Common myeloid progenitor, CD34-positive (primary cell): ENCODE results near the gene SEPSECS.

ENCODE experiments used
- CTCF ChIA-PET: fragments of 350-600 bp; sonication (Branson Sonifier 250); formaldehyde crosslinking; loops from one replicate; lab custom pipeline; 2021; ENCODE audit warnings: antibody characterized with exemption; lab: Charles Lee
- POLR2A ChIA-PET: fragments of 350-600 bp; sonication (Branson Sonifier 250); formaldehyde crosslinking; loops from one replicate; lab custom pipeline; 2021; ENCODE audit warnings: antibody characterized with exemption; lab: Charles Lee
- DNase-seq, 3 donors: peaks; one replicate each; pipeline versions ENCODE4 v3.0.0 to v3.0.0-alpha.2; 2013
- H3K27ac ChIP-seq, 2 experiments: 1 replicate in 1 of 2; 2 replicates in 1 of 2; pipeline ENCODE4 v1.7.0; 2013; ENCODE audit warnings: inconsistent platforms in 2 of 2, low read length in 2 of 2, mild to moderate bottlenecking in 2 of 2, low read depth in 1 of 2, moderate library complexity in 1 of 2; ENCODE audit not compliant: severe bottlenecking in 2 of 2, insufficient read depth in 1 of 2, poor library complexity in 1 of 2
- H3K27me3 ChIP-seq, 5 experiments: replicated peaks in 2 of 5; 1 replicate in 3 of 5; 2 replicates in 2 of 5; pipeline versions ENCODE4 v1.6.1 to v1.7.0; 2013; ENCODE audit warnings: low read length in 4 of 5, mild to moderate bottlenecking in 2 of 5, moderate library complexity in 2 of 5, inconsistent platforms in 1 of 5; ENCODE audit not compliant: insufficient read depth in 5 of 5, control insufficient read depth in 4 of 5
- H3K36me3 ChIP-seq, 4 experiments: 1 replicate in 2 of 4; 2 replicates in 2 of 4; pipeline versions ENCODE4 v1.6.1 to v1.7.0; 2013; ENCODE audit warnings: low read length in 3 of 4, control low read depth in 1 of 4, mild to moderate bottlenecking in 1 of 4; ENCODE audit not compliant: control insufficient read depth in 4 of 4, insufficient read depth in 4 of 4
- H3K4me1 ChIP-seq, 4 experiments: 1 replicate in 3 of 4; 2 replicates in 1 of 4; pipeline versions ENCODE4 v1.6.1 to v1.7.1; 2013; ENCODE audit warnings: low read length in 3 of 4, mild to moderate bottlenecking in 3 of 4, control low read depth in 1 of 4, inconsistent platforms in 1 of 4, moderate library complexity in 1 of 4; ENCODE audit not compliant: control insufficient read depth in 4 of 4, insufficient read depth in 4 of 4; ENCODE audit errors: control extremely low read depth in 1 of 4
- H3K4me3 ChIP-seq, 7 experiments: 1 replicate in 4 of 7; 2 replicates in 3 of 7; pipeline versions ENCODE4 v1.5.1 to v1.7.0; 2013; ENCODE audit warnings: mild to moderate bottlenecking in 7 of 7, low read length in 6 of 7, moderate library complexity in 6 of 7, inconsistent platforms in 2 of 7, low read depth in 2 of 7, control low read depth in 1 of 7; ENCODE audit not compliant: insufficient read depth in 4 of 7, control insufficient read depth in 1 of 7; ENCODE audit errors: extremely low read depth in 1 of 7
- H3K9me3 ChIP-seq, 5 experiments: 1 replicate in 4 of 5; 2 replicates in 1 of 5; pipeline versions ENCODE4 v1.6.1 to v1.7.1; 2013; ENCODE audit warnings: low read length in 4 of 5, mild to moderate bottlenecking in 2 of 5, inconsistent platforms in 1 of 5, low read depth in 1 of 5, moderate library complexity in 1 of 5; ENCODE audit not compliant: control insufficient read depth in 4 of 5, insufficient read depth in 2 of 5; ENCODE audit errors: control extremely low read depth in 1 of 5
- WGBS: methylation state at CpG from one replicate; pipeline ENCODE4 v1.1.5; 2013; ENCODE audit not compliant: insufficient coverage; 5-methylcytosine and 5-hydroxymethylcytosine counted together

The SEPSECS gene

DNA sequence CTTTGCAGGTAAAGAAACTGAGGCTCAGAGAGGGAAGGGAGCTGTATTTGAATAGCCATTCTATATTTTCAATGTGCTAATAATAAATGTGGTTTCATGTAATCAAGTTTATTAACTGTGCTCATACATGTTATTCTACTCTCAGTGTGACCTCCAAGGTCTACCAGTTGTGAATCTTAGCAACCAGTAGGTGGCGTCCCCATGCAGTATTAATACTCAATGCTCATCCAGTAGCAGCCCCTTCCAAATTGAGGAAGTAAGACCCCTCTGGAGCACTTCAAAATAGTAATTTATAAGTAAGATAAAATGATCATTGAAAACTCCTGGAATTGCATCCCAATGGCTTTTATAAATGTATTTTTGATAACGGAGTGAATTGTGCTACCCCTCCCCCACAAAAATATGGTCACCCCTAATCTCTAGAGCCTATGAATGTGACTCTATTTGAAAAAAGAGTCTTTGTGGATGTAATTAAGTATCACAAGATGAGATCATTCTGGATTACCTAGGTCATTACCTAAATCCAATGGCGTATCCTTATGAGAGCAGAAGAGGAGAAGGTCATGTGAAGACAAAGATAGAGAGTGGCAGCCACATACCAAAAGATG is 20.4 kb upstream of the SEPSECS start:
- peak; percentile 86 to 94 (median 94) for DNase-seq
- Histone ChIP-seq H3K9me3 (no peaks in the 10 kb centered on the region), H3K36me3 (peaks cover 0 to 2% (median 0%) of the 10 kb centered on the region in 4 experiments), H3K4me3 (no peak overlapping the region), H3K27ac (no peak overlapping the region), H3K27me3 (no peaks in the 10 kb centered on the region), H3K4me1 (no peaks in the 10 kb centered on the region)
- CTCF ChIA-PET = interaction anchor here (0.6 to 2.3 kb wide), 9 partner anchors 19 to 187 kb away, joined by 3 to 15 read pairs (median 3); partner anchors contain the start of genes SEPSECS and ZCCHC4
- 86% methylated on average over 1 of the region's 3 CpGs for WGBS
- POLR2A ChIA-PET = interaction anchor here (0.6 kb wide), 1 partner anchor 53 kb away, joined by 4 read pairs; the partner anchor contains the start of gene PI4K2B

DNA sequence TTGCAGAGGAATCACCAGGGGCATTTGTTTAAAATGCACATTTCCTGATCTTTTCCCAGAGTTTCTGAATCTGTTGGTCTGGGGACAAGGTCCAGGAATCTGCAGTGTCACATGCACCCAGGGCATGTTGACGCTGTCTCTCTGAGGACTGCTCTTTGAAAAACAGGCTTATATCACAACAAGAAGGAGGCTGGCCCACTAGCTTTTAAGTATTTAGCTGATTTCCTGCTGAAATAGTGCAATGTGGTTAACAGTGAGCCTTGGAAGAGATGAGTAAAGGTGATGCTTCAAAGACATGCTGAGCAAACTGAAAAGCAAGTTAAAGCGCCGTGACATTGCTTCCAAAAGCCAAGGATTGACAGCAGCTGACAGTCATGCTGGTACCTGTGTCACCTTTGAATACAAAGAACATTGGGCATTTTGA is 18.6 kb upstream of the SEPSECS start:
- WGBS = 50% methylated on average over 2 of the region's 3 CpGs
- POLR2A ChIA-PET = no interaction called here
- H3K36me3 ChIP-seq = peaks cover 0 to 8% (median 0%) of the 10 kb centered on the region in 4 experiments
- H3K9me3 ChIP-seq = no peaks in the 10 kb centered on the region
- no peak for DNase-seq
- no peak overlapping the region for H3K27ac ChIP-seq
- no peaks in the 10 kb centered on the region for H3K27me3 ChIP-seq
- peaks cover 0 to 2% (median under 1%) of the 10 kb centered on the region in 4 experiments for H3K4me1 ChIP-seq
- CTCF ChIA-PET = interaction anchor here (0.9 to 2.3 kb wide), 9 partner anchors 17 to 189 kb away, joined by 3 to 15 read pairs (median 3); partner anchors contain the start of genes PI4K2B and SEPSECS
- H3K4me3 ChIP-seq = no peak overlapping the region

DNA sequence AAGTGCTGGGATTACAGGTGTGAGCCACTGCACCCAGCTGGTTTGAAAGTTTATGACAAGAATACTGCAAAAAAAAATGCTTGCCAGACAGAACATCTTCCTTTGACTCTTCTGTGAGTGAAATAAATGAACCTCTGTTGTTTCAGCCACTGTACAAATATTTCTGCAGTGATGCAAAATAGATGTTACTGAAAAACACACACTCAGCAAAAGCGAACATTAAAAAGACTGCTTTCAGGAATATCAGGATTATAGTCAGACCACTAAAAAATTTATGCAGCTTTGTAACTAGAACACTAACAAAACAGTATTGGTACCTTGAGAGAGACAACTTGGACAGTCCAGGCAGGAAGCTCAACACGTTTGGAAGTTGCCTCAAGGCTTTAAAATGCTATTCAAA is 16.9 kb upstream of the SEPSECS start:
- Histone ChIP-seq H3K4me3 (no peak overlapping the region), H3K27me3 (no peaks in the 10 kb centered on the region), H3K36me3 (peaks cover 0 to 8% (median 2%) of the 10 kb centered on the region in 4 experiments), H3K9me3 (no peaks in the 10 kb centered on the region), H3K27ac (no peak overlapping the region), H3K4me1 (peaks cover 0 to 18% (median under 1%) of the 10 kb centered on the region in 4 experiments)
- CTCF ChIA-PET = interaction anchor here (0.5 to 1.9 kb wide), 3 partner anchors 14 to 245 kb away, joined by 3 to 7 read pairs (median 3); no protein-coding TSS in a partner anchor
- no CpG with 5 or more reads among the region's 2 CpGs for WGBS
- POLR2A ChIA-PET = no interaction called here
- no peak for DNase-seq

DNA sequence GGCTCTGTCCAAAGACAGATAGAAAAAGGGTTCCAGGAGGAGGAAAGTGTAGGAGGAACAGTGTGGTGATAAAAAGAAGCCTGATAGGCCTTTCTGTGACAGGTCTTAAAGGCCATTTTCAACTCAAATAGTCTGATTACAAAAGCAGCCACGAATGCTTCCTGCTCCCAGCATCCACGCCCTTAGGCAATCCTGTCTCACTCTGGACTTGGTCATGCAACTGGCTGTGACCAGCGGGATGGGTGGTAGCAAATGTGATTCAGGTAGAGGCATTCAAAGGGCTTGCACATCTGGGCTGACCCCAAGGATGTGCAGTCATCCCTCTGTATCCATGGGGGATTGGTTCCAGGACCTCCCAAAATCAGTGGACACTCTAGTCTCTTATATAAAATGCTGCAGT is 14.4 kb upstream of the SEPSECS start:
- POLR2A ChIA-PET = no interaction called here
- no peak overlapping the region for H3K4me3 ChIP-seq
- no peaks in the 10 kb centered on the region for H3K27me3 ChIP-seq
- H3K9me3 ChIP-seq = no peaks in the 10 kb centered on the region
- peaks cover 0 to 13% (median 5%) of the 10 kb centered on the region in 4 experiments for H3K36me3 ChIP-seq
- H3K4me1 ChIP-seq = peaks cover 0 to 19% (median under 1%) of the 10 kb centered on the region in 4 experiments
- DNase-seq = no peak
- CTCF ChIA-PET = no interaction called here
- 82% methylated on average over 3 of the region's 3 CpGs for WGBS
- no peak overlapping the region for H3K27ac ChIP-seq

DNA sequence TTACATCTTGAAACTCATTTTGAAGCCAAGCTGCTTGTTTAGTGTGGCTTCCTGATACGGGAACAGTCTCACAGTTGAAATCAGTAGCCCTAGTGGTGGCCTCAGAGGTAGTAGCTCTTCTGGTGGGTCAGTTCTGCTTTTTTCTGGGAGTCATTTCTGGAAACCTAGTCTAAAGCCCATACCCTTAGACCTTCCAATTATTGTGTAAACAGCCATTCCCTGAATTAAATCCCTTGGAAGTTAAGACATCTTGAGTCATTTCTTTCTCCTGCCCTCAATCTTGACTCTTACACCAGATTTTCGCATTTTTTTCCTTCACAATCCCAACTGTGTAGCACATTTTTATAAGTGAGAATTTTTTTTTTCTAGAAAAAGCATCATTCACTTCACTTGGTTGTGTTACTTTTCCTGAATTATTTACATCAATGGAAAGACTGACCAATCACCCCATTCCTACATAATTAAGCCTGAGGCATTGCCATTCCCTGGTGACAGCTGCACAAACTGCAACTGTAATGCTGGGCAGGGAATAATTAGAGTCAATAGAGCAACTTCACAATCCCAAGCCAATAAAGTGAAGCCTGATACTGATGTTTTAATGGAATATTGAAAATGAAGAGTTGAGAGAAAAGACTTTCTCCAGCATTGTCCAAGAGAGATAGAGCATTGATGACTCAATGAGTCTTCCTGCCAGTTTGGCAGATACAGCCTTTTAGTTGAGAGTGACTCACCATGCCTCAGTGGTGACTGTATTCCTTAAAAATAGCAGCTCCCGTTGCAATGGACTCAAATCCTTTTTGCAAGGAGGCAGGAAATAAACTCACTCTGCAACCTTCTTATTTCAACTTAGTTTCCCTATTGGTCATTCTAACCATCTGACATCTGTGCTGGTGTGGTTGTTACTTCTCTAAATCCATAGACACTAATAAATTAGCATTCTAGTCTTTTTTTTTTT is 13.0 kb upstream of the SEPSECS start:
- CTCF ChIA-PET = interaction anchor here (1.3 to 1.6 kb wide), 3 partner anchors 11 to 22 kb away, joined by 3 to 6 read pairs (median 3); no protein-coding TSS in a partner anchor
- Histone ChIP-seq H3K27ac (no peak overlapping the region), H3K4me3 (no peak overlapping the region), H3K27me3 (no peaks in the 10 kb centered on the region), H3K4me1 (peaks cover 0 to 19% (median under 1%) of the 10 kb centered on the region in 4 experiments), H3K9me3 (no peaks in the 10 kb centered on the region), H3K36me3 (peaks cover 0 to 16% (median 5%) of the 10 kb centered on the region in 4 experiments)
- WGBS = 81% methylated on average over 2 of the region's 3 CpGs
- peak in 2 of 3 donors; percentile 52 to 59 for DNase-seq
- POLR2A ChIA-PET = no interaction called here

DNA sequence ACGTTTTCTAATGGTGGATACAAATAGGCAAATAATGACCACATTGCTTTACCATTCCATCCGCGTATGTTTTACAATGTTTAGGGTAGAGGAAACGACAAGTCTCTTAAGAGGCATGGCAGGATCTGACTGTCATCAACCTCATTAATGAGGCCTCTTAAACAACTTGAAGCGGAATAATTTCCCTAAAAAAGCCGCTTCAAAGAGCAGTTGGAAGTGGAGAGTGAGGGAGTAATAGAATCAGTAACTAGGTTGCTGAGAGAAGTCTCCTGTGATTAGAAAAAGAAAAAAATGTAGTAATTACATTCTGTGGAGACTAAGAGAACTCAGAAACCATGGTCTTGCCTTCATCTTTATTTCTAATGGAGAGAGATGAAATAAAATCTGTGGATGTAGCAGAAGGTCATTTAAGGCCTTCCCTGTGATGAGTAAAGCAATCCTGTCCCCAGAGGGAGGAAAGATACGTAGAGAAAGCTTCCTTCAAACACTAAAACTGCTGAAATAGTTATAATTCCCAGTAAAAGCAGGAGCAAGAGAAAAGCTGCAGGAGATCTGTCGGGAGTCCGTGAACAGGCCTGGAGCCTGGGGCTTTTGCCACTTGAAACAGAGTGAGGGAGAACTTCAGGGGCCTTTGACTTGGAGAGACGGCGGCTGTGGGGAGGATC is 11.1 kb upstream of the SEPSECS start:
- WGBS = 98% methylated on average over 9 of the region's 11 CpGs
- Histone ChIP-seq H3K4me1 (peaks cover 0 to 19% (median under 1%) of the 10 kb centered on the region in 4 experiments), H3K4me3 (no peak overlapping the region), H3K36me3 (peaks cover 0 to 21% (median 5%) of the 10 kb centered on the region in 4 experiments), H3K9me3 (peaks cover 0 to 5% (median 0%) of the 10 kb centered on the region in 5 experiments), H3K27me3 (no peaks in the 10 kb centered on the region), H3K27ac (no peak overlapping the region)
- ChIA-PET CTCF (no interaction called here), POLR2A (no interaction called here)
- DNase-seq = no peak
